Measurements from ENCODE around the gene CORO1C. TPM values are rescaled to one million over a fixed set of nuclear protein-coding genes. Genes with fewer than 3 reads are reported as not detected.

The CORO1C gene
- total RNA-seq, 1 donor from 2014 or later = 285 TPM

GRCh38 chr12:108653922-108654321 is 77.4 kb downstream of the CORO1C start:
- H3K27me3 Mint-ChIP-seq (ENCODE audit: unreplicated experiment) = peaks cover 10% of the 10 kb centered on the region
- H3K36me3 Mint-ChIP-seq (ENCODE audit: unreplicated experiment) = peaks cover 12% of the 10 kb centered on the region
- no peak for DNase-seq
- peaks cover 37% of the 10 kb centered on the region for H3K4me1 Mint-ChIP-seq (ENCODE audit: low read depth, unreplicated experiment)
- no peak overlapping the region for H3K27ac Mint-ChIP-seq (ENCODE audit: unreplicated experiment)
- TF ChIP-seq CTCF (IDR thresholded peaks at IDR 0.05; ENCODE audit: partially characterized antibody, unreplicated experiment) = no peak
- no peak overlapping the region for H3K4me3 Mint-ChIP-seq (ENCODE audit: unreplicated experiment)
- peaks cover 16% of the 10 kb centered on the region for H3K9me3 Mint-ChIP-seq (ENCODE audit: unreplicated experiment)

GRCh38 chr12:108653082-108653516 is 78.2 kb downstream of the CORO1C start:
- no peak for TF ChIP-seq CTCF (IDR thresholded peaks at IDR 0.05; ENCODE audit: partially characterized antibody, unreplicated experiment)
- Mint-ChIP-seq H3K27ac (ENCODE audit: unreplicated experiment) (no peak overlapping the region), H3K36me3 (ENCODE audit: unreplicated experiment) (peaks cover 16% of the 10 kb centered on the region), H3K9me3 (ENCODE audit: unreplicated experiment) (peaks cover 16% of the 10 kb centered on the region), H3K27me3 (ENCODE audit: unreplicated experiment) (peaks cover 11% of the 10 kb centered on the region), H3K4me1 (ENCODE audit: low read depth, unreplicated experiment) (peaks cover 34% of the 10 kb centered on the region), H3K4me3 (ENCODE audit: unreplicated experiment) (no peak overlapping the region)
- no peak for DNase-seq

- DNase-seq = no peak
- H3K4me3 Mint-ChIP-seq (ENCODE audit: unreplicated experiment) = no peak overlapping the region
- no peak for TF ChIP-seq CTCF (IDR thresholded peaks at IDR 0.05; ENCODE audit: partially characterized antibody, unreplicated experiment)
- H3K9me3 Mint-ChIP-seq (ENCODE audit: unreplicated experiment) = peaks cover 7% of the 10 kb centered on the region
- peaks cover 40% of the 10 kb centered on the region for H3K4me1 Mint-ChIP-seq (ENCODE audit: low read depth, unreplicated experiment)
- peaks cover 20% of the 10 kb centered on the region for H3K36me3 Mint-ChIP-seq (ENCODE audit: unreplicated experiment)
- H3K27ac Mint-ChIP-seq (ENCODE audit: unreplicated experiment) = no peak overlapping the region
- H3K27me3 Mint-ChIP-seq (ENCODE audit: unreplicated experiment) = peaks cover 9% of the 10 kb centered on the region
These were observed 81.2 kb downstream of the CORO1C start for GRCh38 chr12:108650083-108650482.

- TF ChIP-seq CTCF (IDR thresholded peaks at IDR 0.05; ENCODE audit: partially characterized antibody, unreplicated experiment) = no peak
- H3K27ac Mint-ChIP-seq (ENCODE audit: unreplicated experiment) = no peak overlapping the region
- H3K4me3 Mint-ChIP-seq (ENCODE audit: unreplicated experiment) = no peak overlapping the region
- peaks cover 20% of the 10 kb centered on the region for H3K36me3 Mint-ChIP-seq (ENCODE audit: unreplicated experiment)
- peaks cover 41% of the 10 kb centered on the region for H3K4me1 Mint-ChIP-seq (ENCODE audit: low read depth, unreplicated experiment)
- H3K9me3 Mint-ChIP-seq (ENCODE audit: unreplicated experiment) = peaks cover 7% of the 10 kb centered on the region
- no peak for DNase-seq
- H3K27me3 Mint-ChIP-seq (ENCODE audit: unreplicated experiment) = peaks cover 9% of the 10 kb centered on the region
These were observed 81.6 kb downstream of the CORO1C start for GRCh38 chr12:108649669-108650068.

GRCh38 chr12:108649126-108649525 is 82.2 kb downstream of the CORO1C start:
- H3K4me1 Mint-ChIP-seq (ENCODE audit: low read depth, unreplicated experiment) = peaks cover 44% of the 10 kb centered on the region
- H3K27me3 Mint-ChIP-seq (ENCODE audit: unreplicated experiment) = peaks cover 9% of the 10 kb centered on the region
- H3K4me3 Mint-ChIP-seq (ENCODE audit: unreplicated experiment) = no peak overlapping the region
- H3K9me3 Mint-ChIP-seq (ENCODE audit: unreplicated experiment) = peaks cover 7% of the 10 kb centered on the region
- H3K36me3 Mint-ChIP-seq (ENCODE audit: unreplicated experiment) = peaks cover 20% of the 10 kb centered on the region
- no peak for TF ChIP-seq CTCF (IDR thresholded peaks at IDR 0.05; ENCODE audit: partially characterized antibody, unreplicated experiment)
- no peak for DNase-seq
- H3K27ac Mint-ChIP-seq (ENCODE audit: unreplicated experiment) = no peak overlapping the region
